Measurements from ENCODE around the gene COQ2. TPM values are rescaled to one million over a fixed set of nuclear protein-coding genes. Genes with fewer than 3 reads are reported as not detected.

Gene COQ2
- total RNA-seq, 1 experiment from 2014 or later, result 19.8 TPM

DNA sequence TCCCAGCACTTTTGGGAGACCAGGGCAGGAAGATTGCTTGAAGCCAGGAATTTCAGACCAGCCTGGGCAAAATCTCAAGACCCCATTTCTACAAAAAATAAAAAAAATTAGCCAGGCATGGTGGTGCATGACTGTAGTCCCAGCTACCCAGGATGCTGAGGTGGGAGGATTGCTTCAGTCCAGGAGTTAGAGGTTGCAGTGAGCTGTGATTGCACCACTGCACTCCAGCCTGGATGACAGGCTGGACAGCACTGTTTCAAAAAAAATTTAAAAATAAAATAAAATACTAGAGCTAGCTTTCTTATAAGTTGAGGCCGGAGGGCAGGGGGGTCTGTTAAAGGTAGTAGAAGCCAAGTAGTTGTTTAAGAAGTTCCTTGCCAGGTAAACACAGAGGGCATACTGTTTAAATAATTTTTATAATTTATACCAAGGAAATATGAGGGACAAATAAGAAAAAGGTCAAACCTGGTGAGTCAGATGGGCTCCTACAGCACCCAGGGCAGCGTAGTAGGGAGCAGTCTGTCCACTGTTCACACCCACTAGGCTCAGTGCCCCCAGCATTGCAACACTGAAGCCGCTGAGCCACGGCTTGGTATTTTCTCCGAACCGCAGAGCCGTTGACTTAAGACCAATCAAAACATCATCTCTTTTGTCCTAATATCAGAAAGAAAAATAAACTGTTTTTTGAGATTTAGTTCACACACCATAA, 17.3 kb downstream of the COQ2 start:
- no peaks in the 10 kb centered on the region for H3K27me3 Mint-ChIP-seq (ENCODE audit: low read depth)
- Histone ChIP-seq H2BK5ac (ENCODE audit: insufficient read length, low read length) (no peak overlapping the region), H4K8ac (replicated peaks; ENCODE audit: insufficient read length, low read depth, low read length) (no peak overlapping the region), H3K14ac (ENCODE audit: insufficient read depth, low read length) (no peak overlapping the region), H2AK5ac (ENCODE audit: insufficient read length, low read length) (no peak overlapping the region), H2AFZ (ENCODE audit: low read length) (no peak overlapping the region), H4K20me1 (ENCODE audit: control insufficient read depth, insufficient read depth, insufficient read length) (no peaks in the 10 kb centered on the region), H2BK12ac (ENCODE audit: insufficient read length, low read depth, low read length) (no peak overlapping the region), H3K18ac (ENCODE audit: insufficient read length, low read depth, low read length) (no peak overlapping the region), H3K79me1 (ENCODE audit: insufficient read depth, low read depth, low read length, poor library complexity, severe bottlenecking) (no peaks in the 10 kb centered on the region), H3K4me1 (ENCODE audit: insufficient read depth, low read length) (no peaks in the 10 kb centered on the region), H3K27ac (ENCODE audit: insufficient read length, low read depth, low read length) (no peak overlapping the region), H3K56ac (ENCODE audit: insufficient read length, low read depth, low read length) (no peak overlapping the region), H3K27me3 (ENCODE audit: insufficient read depth, low read length) (no peaks in the 10 kb centered on the region), H3K23ac (ENCODE audit: insufficient read length, low read depth, low read length) (no peak overlapping the region), H4K5ac (ENCODE audit: insufficient read length, low read depth, low read length) (no peak overlapping the region), H4K91ac (ENCODE audit: insufficient read length, low read depth, low read length) (no peak overlapping the region), H2BK15ac (ENCODE audit: low read depth, low read length) (no peak overlapping the region), H3K4me2 (ENCODE audit: insufficient read depth, insufficient read length, low read length) (no peak overlapping the region), H3K79me2 (ENCODE audit: insufficient read depth, low read length) (no peaks in the 10 kb centered on the region), H3K23me2 (ENCODE audit: insufficient read length, low read depth, low read length, poor library complexity, severe bottlenecking) (no peaks in the 10 kb centered on the region), H3T11ph (ENCODE audit: low read length) (no peak overlapping the region), H3K9ac (ENCODE audit: extremely low read depth, insufficient read length, low read length) (no peak overlapping the region), H3K9me3 (ENCODE audit: control insufficient read depth, low read depth, low read length) (no peaks in the 10 kb centered on the region), H2BK20ac (ENCODE audit: low read depth, low read length, poor library complexity, severe bottlenecking) (no peak overlapping the region), H3K4ac (ENCODE audit: low read depth, low read length) (no peak overlapping the region), H2BK120ac (ENCODE audit: low read depth, low read length, poor library complexity, severe bottlenecking) (no peak overlapping the region)
- H3K4me1 Mint-ChIP-seq, result no peaks in the 10 kb centered on the region
- no peak overlapping the region for H3K27ac Mint-ChIP-seq
- no CpG with 5 or more reads among the region's 7 CpGs for WGBS (ENCODE audit: extremely low coverage, insufficient read length, low lambda C conversion rate)
- H3K9me3 Mint-ChIP-seq, result no peaks in the 10 kb centered on the region
- no peak overlapping the region for H3K4me3 Mint-ChIP-seq
- H3K36me3 Mint-ChIP-seq (ENCODE audit: insufficient read depth in 1 of 3, low read depth in 3 of 3), result peaks cover 0 to 30% (median 19%) of the 10 kb centered on the region in 3 experiments; a peak in 5 of 7 replicates
- TF ChIP-seq, protein P1, sequence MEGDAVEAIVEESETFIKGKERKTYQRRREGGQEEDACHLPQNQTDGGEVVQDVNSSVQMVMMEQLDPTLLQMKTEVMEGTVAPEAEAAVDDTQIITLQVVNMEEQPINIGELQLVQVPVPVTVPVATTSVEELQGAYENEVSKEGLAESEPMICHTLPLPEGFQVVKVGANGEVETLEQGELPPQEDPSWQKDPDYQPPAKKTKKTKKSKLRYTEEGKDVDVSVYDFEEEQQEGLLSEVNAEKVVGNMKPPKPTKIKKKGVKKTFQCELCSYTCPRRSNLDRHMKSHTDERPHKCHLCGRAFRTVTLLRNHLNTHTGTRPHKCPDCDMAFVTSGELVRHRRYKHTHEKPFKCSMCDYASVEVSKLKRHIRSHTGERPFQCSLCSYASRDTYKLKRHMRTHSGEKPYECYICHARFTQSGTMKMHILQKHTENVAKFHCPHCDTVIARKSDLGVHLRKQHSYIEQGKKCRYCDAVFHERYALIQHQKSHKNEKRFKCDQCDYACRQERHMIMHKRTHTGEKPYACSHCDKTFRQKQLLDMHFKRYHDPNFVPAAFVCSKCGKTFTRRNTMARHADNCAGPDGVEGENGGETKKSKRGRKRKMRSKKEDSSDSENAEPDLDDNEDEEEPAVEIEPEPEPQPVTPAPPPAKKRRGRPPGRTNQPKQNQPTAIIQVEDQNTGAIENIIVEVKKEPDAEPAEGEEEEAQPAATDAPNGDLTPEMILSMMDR (conservative IDR thresholded peaks at IDR 0.05), result no peak
- no peak for DNase-seq

All from H9 (cell line).